H1 (cell line): ENCODE measurements around the gene RNU6-9. TPM values are rescaled to one million over a fixed set of nuclear protein-coding genes. Genes with fewer than 3 reads are reported as not detected.

Experiments
- CTCF ChIA-PET: fragments of 300-600 bp; sonication (Branson Sonifier 250); formaldehyde crosslinking; loops from one replicate; lab custom pipeline; 2021; ENCODE audit not compliant: partially characterized antibody; lab: Charles Lee
- POLR2A ChIA-PET: fragments of 300-600 bp; sonication (Branson Sonifier 250); formaldehyde crosslinking; loops from one replicate; lab custom pipeline; 2021; ENCODE audit warnings: inconsistent platforms; ENCODE audit not compliant: partially characterized antibody; lab: Charles Lee
- DNase-seq, 2 experiments: peaks; one replicate each; pipeline versions ENCODE4 v3.0.0 to v3.0.0-alpha.2; 2010 to 2022; ENCODE audit warnings: low spot score in 2 of 2, low read depth in 1 of 2, mixed read lengths in 1 of 2
- FAIRE-seq: peaks from 2 replicates; lab custom pipeline; 2011; peaks lifted over from hg19 to GRCh38; lab: Jason Lieb, UNC
- H2AFZ ChIP-seq: 2 replicates; pipeline ENCODE4 v1.8.1; 2012; ENCODE audit warnings: low read length, inconsistent platforms
- H2AK5ac ChIP-seq: 2 replicates; pipeline ENCODE4 v1.6.1; 2013; ENCODE audit warnings: low read depth, low read length
- H2BK120ac ChIP-seq: replicated peaks from 2 replicates; pipeline ENCODE3; 2013; ENCODE audit warnings: low read depth, low read length, inconsistent platforms
- H2BK12ac ChIP-seq: 2 replicates; pipeline ENCODE4 v1.6.1; 2013; ENCODE audit warnings: low read depth, low read length
- H2BK15ac ChIP-seq: 2 replicates; pipeline ENCODE4 v1.6.1; 2013; ENCODE audit warnings: low read length
- H2BK20ac ChIP-seq: 2 replicates; pipeline ENCODE4 v1.6.1; 2013; ENCODE audit warnings: low read length
- H2BK5ac ChIP-seq: 2 replicates; pipeline ENCODE4 v1.6.1; 2013; ENCODE audit warnings: low read depth, low read length
- H3K14ac ChIP-seq: 2 replicates; pipeline ENCODE4 v1.6.1; 2013; ENCODE audit warnings: inconsistent platforms; ENCODE audit not compliant: insufficient read length
- H3K18ac ChIP-seq: 2 replicates; pipeline ENCODE4 v1.6.1; 2013; ENCODE audit warnings: low read length; ENCODE audit errors: extremely low read depth
- H3K23ac ChIP-seq: 2 replicates; pipeline ENCODE4 v1.6.1; 2013; ENCODE audit warnings: inconsistent platforms; ENCODE audit not compliant: insufficient read length
- H3K23me2 ChIP-seq: 2 replicates; pipeline ENCODE4 v1.6.1; 2013; ENCODE audit warnings: low read depth, low read length
- H3K27ac ChIP-seq: 2 replicates; pipeline ENCODE4 v1.6.1; 2011; ENCODE audit warnings: low read depth, low read length, inconsistent platforms
- H3K27me3 ChIP-seq, 4 experiments: replicated peaks in 1 of 4; 1 replicate in 1 of 4; 2 replicates in 3 of 4; pipeline versions ENCODE4 v1.6.1 to v1.8.1; 2011 to 2013; ENCODE audit warnings: low read length in 3 of 4, mild to moderate bottlenecking in 3 of 4, inconsistent platforms in 2 of 4, mixed read lengths in 2 of 4, moderate library complexity in 1 of 4; ENCODE audit not compliant: control insufficient read depth in 3 of 4, insufficient read depth in 3 of 4; ENCODE audit errors: extremely low read depth in 1 of 4
- H3K36me3 ChIP-seq, 4 experiments: 2 replicates each; pipeline versions ENCODE4 v1.6.1 to v1.8.1; 2011 to 2013; ENCODE audit warnings: mild to moderate bottlenecking in 4 of 4, low read length in 3 of 4, moderate library complexity in 2 of 4, control low read depth in 1 of 4, inconsistent platforms in 1 of 4; ENCODE audit not compliant: insufficient read depth in 4 of 4, control insufficient read depth in 2 of 4
- H3K4ac ChIP-seq: replicated peaks from 2 replicates; pipeline ENCODE3; 2013; ENCODE audit warnings: low read length, low read depth, mixed read lengths, inconsistent platforms; ENCODE audit not compliant: insufficient read length
- H3K4me1 ChIP-seq, 4 experiments: replicated peaks in 1 of 4; 1 replicate in 1 of 4; 2 replicates in 3 of 4; pipeline versions ENCODE4 v1.6.1 to v1.8.1; 2011 to 2013; ENCODE audit warnings: low read length in 3 of 4, inconsistent platforms in 2 of 4, mixed read lengths in 1 of 4; ENCODE audit not compliant: insufficient read depth in 4 of 4, control insufficient read depth in 3 of 4
- H3K4me2 ChIP-seq, 2 experiments: 2 replicates each; pipeline versions ENCODE4 v1.6.1 to v1.8.1; 2011 to 2013; ENCODE audit warnings: low read depth in 2 of 2, low read length in 2 of 2, control low read depth in 1 of 2, inconsistent platforms in 1 of 2, mild to moderate bottlenecking in 1 of 2; ENCODE audit not compliant: insufficient read depth in 1 of 2
- H3K4me3 ChIP-seq, 4 experiments: fragments of 200-600, 300-600 bp in 1 of 4; sonication (generic), shearing (Covaris generic), sonication (Bioruptor Twin) in 1 of 4; 2 replicates each; pipeline versions ENCODE4 v1.5.1 to v1.8.1; 2011 to 2016; ENCODE audit warnings: low read length in 4 of 4, low read depth in 3 of 4, control low read depth in 2 of 4, inconsistent platforms in 2 of 4, mild to moderate bottlenecking in 2 of 4, mixed read lengths in 1 of 4, moderate library complexity in 1 of 4; ENCODE audit not compliant: insufficient read depth in 2 of 4; ENCODE audit errors: extremely low read depth in 1 of 4
- H3K56ac ChIP-seq: replicated peaks from 2 replicates; pipeline ENCODE3; 2013; ENCODE audit warnings: low read depth, mild to moderate bottlenecking, mixed read lengths, low read length, inconsistent platforms; ENCODE audit not compliant: insufficient read length
- H3K79me1 ChIP-seq: 2 replicates; pipeline ENCODE4 v1.6.1; 2013; ENCODE audit warnings: low read depth, low read length, control low read depth
- H3K79me2 ChIP-seq, 2 experiments: 2 replicates each; pipeline versions ENCODE4 v1.6.1 to v1.8.1; 2012 to 2013; ENCODE audit warnings: low read length in 2 of 2, mild to moderate bottlenecking in 2 of 2, inconsistent platforms in 1 of 2; ENCODE audit not compliant: insufficient read depth in 2 of 2, control insufficient read depth in 1 of 2
- H3K9ac ChIP-seq, 4 experiments: replicated peaks in 1 of 4; 1 replicate in 1 of 4; 2 replicates in 3 of 4; pipeline versions ENCODE4 v1.6.1 to v1.8.1; 2011 to 2013; ENCODE audit warnings: low read depth in 3 of 4, low read length in 3 of 4, control low read depth in 2 of 4, mild to moderate bottlenecking in 2 of 4, moderate library complexity in 2 of 4, inconsistent platforms in 1 of 4; ENCODE audit errors: extremely low read depth in 1 of 4
- H3K9me3 ChIP-seq, 2 experiments: 2 replicates each; pipeline versions ENCODE4 v1.6.1 to v1.8.1; 2012 to 2013; ENCODE audit warnings: mild to moderate bottlenecking in 2 of 2, moderate library complexity in 2 of 2, control low read depth in 1 of 2, inconsistent platforms in 1 of 2, low read depth in 1 of 2, low read length in 1 of 2, mixed read lengths in 1 of 2; ENCODE audit not compliant: insufficient read depth in 2 of 2
- H4K20me1 ChIP-seq, 2 experiments: replicated peaks in 1 of 2; 2 replicates each; pipeline versions ENCODE3 to v1.8.1; 2011 to 2013; ENCODE audit warnings: inconsistent platforms in 2 of 2, low read length in 2 of 2, mild to moderate bottlenecking in 1 of 2; ENCODE audit not compliant: insufficient read depth in 2 of 2, control insufficient read depth in 1 of 2
- H4K5ac ChIP-seq: 2 replicates; pipeline ENCODE4 v1.6.1; 2013; ENCODE audit warnings: low read length, low read depth, mixed read lengths, inconsistent platforms; ENCODE audit not compliant: insufficient read length
- H4K8ac ChIP-seq: 2 replicates; pipeline ENCODE4 v1.8.0; 2013; ENCODE audit warnings: mild to moderate bottlenecking, moderate library complexity, low read length, inconsistent platforms; ENCODE audit not compliant: insufficient read depth; ENCODE audit errors: extremely low read depth
- H4K91ac ChIP-seq: replicated peaks from 2 replicates; pipeline ENCODE3; 2013; ENCODE audit warnings: low read length, mixed read lengths, inconsistent platforms; ENCODE audit not compliant: insufficient read length
- ATF3 ChIP-seq: IDR thresholded peaks from 2 replicates; pipeline ENCODE4 v1.6.1; 2011; ENCODE audit warnings: low read depth, mild to moderate bottlenecking, low read length; ENCODE audit not compliant: insufficient read depth
- BCL11A ChIP-seq, 2 experiments: IDR thresholded peaks; one replicate each; pipeline ENCODE4 v1.6.1; 2011; ENCODE audit warnings: low read depth in 2 of 2, low read length in 2 of 2, mild to moderate bottlenecking in 2 of 2
- CHD1 ChIP-seq: IDR thresholded peaks from 2 replicates; pipeline ENCODE4 v1.6.1; 2012; ENCODE audit warnings: low read depth, low read length, improper control_type of control experiment
- CREB1 ChIP-seq: IDR thresholded peaks from 2 replicates; pipeline ENCODE4 v1.6.1; 2012; ENCODE audit warnings: inconsistent platforms
- CTBP2 ChIP-seq: IDR thresholded peaks from 2 replicates; pipeline ENCODE4 v1.7.0; 2011; ENCODE audit warnings: borderline replicate concordance, mild to moderate bottlenecking, moderate library complexity, mixed read lengths, low read length; ENCODE audit not compliant: insufficient read depth, insufficient read length
- KDM5A ChIP-seq: fragments of 200-600 bp; IDR thresholded peaks from 2 replicates; pipeline ENCODE4 v1.7.1; 2012; ENCODE audit warnings: mild to moderate bottlenecking, low read length, inconsistent platforms, mixed read lengths
- MAX ChIP-seq: IDR thresholded peaks from 2 replicates; pipeline ENCODE4 v1.6.1; 2012; ENCODE audit warnings: inconsistent platforms
- PHF8 ChIP-seq: fragments of 200-600 bp; sonication (generic); conservative IDR thresholded peaks from 2 replicates; pipeline ENCODE4 v1.7.1; 2012; ENCODE audit warnings: low read depth, mild to moderate bottlenecking, inconsistent platforms, low read length, moderate library complexity
- POU5F1 ChIP-seq: IDR thresholded peaks from 2 replicates; pipeline ENCODE4 v1.6.1; 2011; ENCODE audit warnings: low read depth, mild to moderate bottlenecking, low read length, moderate library complexity
- RBBP5 ChIP-seq: IDR thresholded peaks from 2 replicates; pipeline ENCODE4 v1.7.1; 2012; ENCODE audit warnings: low read depth, mild to moderate bottlenecking, inconsistent platforms, low read length, moderate library complexity, borderline replicate concordance
- SP2 ChIP-seq: IDR thresholded peaks from 2 replicates; pipeline ENCODE4 v1.6.1; 2012; ENCODE audit warnings: mild to moderate bottlenecking, low read length, inconsistent platforms
- WGBS, 2 experiments: shearing (Covaris generic) in 1 of 2; methylation state at CpG; one replicate each; pipeline versions ENCODE4 v1.1.6 to v1.1.7; 2013 to 2015; ENCODE audit warnings: low lambda C conversion rate in 2 of 2, mixed read lengths in 2 of 2, inconsistent platforms in 1 of 2, low coverage in 1 of 2, missing lambda C conversion rate in 1 of 2; ENCODE audit not compliant: insufficient replicate concordance in 2 of 2, insufficient coverage in 1 of 2, insufficient read length in 1 of 2; ENCODE audit errors: extremely low coverage in 1 of 2, missing lambda C conversion rate in 1 of 2; 5-methylcytosine and 5-hydroxymethylcytosine counted together
- polyA plus RNA-seq, 7 experiments: library from polyadenylated mRNA; depleted of rRNA in 3 of 7; stranded (reverse) in 5 of 7; unstranded in 2 of 7; fragments of >200 nt in 5 of 7; fragments of 200-250 nt in 2 of 7; gene quantifications; 1 replicate in 5 of 7; 2 replicates in 1 of 7; 4 replicates in 1 of 7; pipeline versions ENCODE4 v1.2.1 to v1.2.3, GENCODE V29; 2011 to 2013; ENCODE audit warnings: missing spikeins in 2 of 7, mixed read lengths in 2 of 7
- total RNA-seq: library from RNA; stranded (reverse); fragmentation: NEBNext Ultra II Directional; extraction: Animal tissue kit (Norgen Biotek cat#: 25700); gene quantifications from 2 replicates; pipeline ENCODE4 v1.2.1, GENCODE V29; 2021

Gene RNU6-9
- total and polyA plus RNA-seq, 2 of the 8 experiments (the other 6 are each of a cell fraction or from before 2014, with no cell fraction given), result not detected

- no peak overlapping the region for H3K23ac ChIP-seq
- H3K56ac ChIP-seq, result no peak overlapping the region
- no peak overlapping the region for H3K4ac ChIP-seq
- no peak overlapping the region for H2BK5ac ChIP-seq
- H2AFZ ChIP-seq, result no peak overlapping the region
- H3K14ac ChIP-seq, result no peak overlapping the region
- no peak overlapping the region for H2BK120ac ChIP-seq
- H3K18ac ChIP-seq, result no peak overlapping the region
- H3K36me3 ChIP-seq, result peaks cover 0 to 21% (median 10%) of the 10 kb centered on the region in 4 experiments; a peak in 4 of 8 replicates
- POLR2A ChIA-PET, result interaction anchor here (8.8 kb wide), 1 partner anchor 9 kb away, joined by 82 read pairs; no protein-coding TSS in a partner anchor
- no peak overlapping the region for H2BK20ac ChIP-seq
- H3K79me1 ChIP-seq, result peaks cover 7% of the 10 kb centered on the region
- no peak overlapping the region for H3K4me2 ChIP-seq
- H3K23me2 ChIP-seq, result no peaks in the 10 kb centered on the region
- no peak overlapping the region for H3K27ac ChIP-seq
- WGBS, 2 experiments, result 86% methylated on average over 16 of the region's 16 CpGs; no CpG with 5 or more reads in 1 of the 2 experiments
- H4K5ac ChIP-seq, result no peak overlapping the region
- no peaks in the 10 kb centered on the region for H3K9me3 ChIP-seq
- no peak overlapping the region for H2BK15ac ChIP-seq
- H2AK5ac ChIP-seq, result no peak overlapping the region
- H4K91ac ChIP-seq, result no peak overlapping the region
- CTCF ChIA-PET, result no interaction called here
- no peak overlapping the region for H2BK12ac ChIP-seq
- DNase-seq, result no peak
- H4K8ac ChIP-seq, result no peak overlapping the region
- H4K20me1 ChIP-seq, result peaks cover 5 to 17% of the 10 kb centered on the region in 2 experiments
- H3K27me3 ChIP-seq, result no peaks in the 10 kb centered on the region
- TF ChIP-seq SP2 (no peak), POU5F1 (no peak), PHF8 (no peak), CTBP2 (no peak), RBBP5 (no peak), ATF3 (no peak), CREB1 (no peak), BCL11A (IDR thresholded peaks at IDR 0.05; ENCODE audit: low read depth in 2 of 2, low read length in 2 of 2) (no peak), CHD1 (no peak), KDM5A (no peak), MAX (no peak)
- peaks cover 0 to 2% (median 0%) of the 10 kb centered on the region in 4 experiments; a peak in 2 of 7 replicates for H3K4me1 ChIP-seq
- FAIRE-seq, result no peak
- no peak overlapping the region for H3K4me3 ChIP-seq
- H3K79me2 ChIP-seq, result no peaks in the 10 kb centered on the region; a peak in 1 of 4 replicates
- H3K9ac ChIP-seq, result no peak overlapping the region
These were observed 6.2 kb upstream of the RNU6-9 start for GRCh38 chr19:887072-887471.
